Measurements from ENCODE around the gene PNRC2. TPM values are rescaled to one million over a fixed set of nuclear protein-coding genes. Genes with fewer than 3 reads are reported as not detected.

Gene PNRC2
- total and polyA plus RNA-seq, 10 of the 15 experiments (the other 5 are each of a cell fraction or from before 2014, with no cell fraction given) = 106 to 205 (median 163) TPM

DNA sequence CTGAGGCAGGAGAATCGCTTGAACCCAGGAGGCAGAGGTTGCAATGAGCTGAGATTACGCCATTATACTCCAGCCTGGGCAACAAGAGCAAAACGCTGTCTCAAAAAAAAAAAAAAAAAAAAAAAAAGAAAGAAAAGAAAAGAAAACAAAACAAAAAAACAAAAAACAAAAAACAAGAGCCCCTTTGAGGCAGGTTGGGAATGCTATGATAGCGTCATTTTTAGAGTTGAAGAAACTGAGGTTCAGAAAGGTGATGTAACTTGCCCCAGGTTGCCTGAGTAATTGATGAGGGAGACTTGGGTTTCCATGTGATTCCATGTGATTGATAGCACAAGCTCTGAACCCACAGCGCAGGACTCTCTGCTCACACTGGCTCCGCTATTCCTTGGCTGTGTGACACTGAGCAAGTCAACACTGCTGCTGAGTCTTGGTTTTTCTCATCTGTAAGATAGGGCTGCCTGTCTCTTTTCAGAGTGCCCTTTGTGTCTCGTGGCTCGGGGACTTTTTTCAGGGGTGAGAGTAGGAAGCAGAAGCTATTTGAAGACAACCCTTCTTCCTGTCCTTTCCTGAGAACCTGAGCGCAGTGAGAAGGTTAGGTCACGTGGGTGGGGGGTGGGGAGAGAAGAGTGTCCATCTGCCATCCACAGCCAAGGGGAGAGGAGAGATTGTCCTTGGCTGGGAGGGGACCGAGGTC lies 48.9 kb upstream of the PNRC2 start (continued):
- TF ChIP-seq MAX (IDR thresholded peaks at IDR 0.05; ENCODE audit: low read depth, low read length) (peak; percentile 86), E2F8 (IDR thresholded peaks at IDR 0.05; ENCODE audit: low read depth, partially characterized antibody) (no peak), ETV6 (conservative IDR thresholded peaks at IDR 0.05 in 1 of 2, IDR thresholded peaks at IDR 0.05 in 1 of 2; ENCODE audit: borderline replicate concordance in 1 of 2, low read depth in 1 of 2) (peak in 1 of 2 experiments; percentile 59; a peak in 1 of 4 replicates), TCF7 (IDR thresholded peaks at IDR 0.05; ENCODE audit: borderline replicate concordance) (no peak), CHD2 (IDR thresholded peaks at IDR 0.05; ENCODE audit: borderline replicate concordance, low read depth, low read length) (peak; percentile 75; the same call in 1 of the 2 replicates), KAT2A (conservative IDR thresholded peaks at IDR 0.05; ENCODE audit: control insufficient read depth, low read depth, low read length) (no peak), POU2F2 (IDR thresholded peaks at IDR 0.05; ENCODE audit: borderline replicate concordance, low read depth, low read length) (peak; percentile 59; the same call in 1 of the 3 replicates), SMC3 (IDR thresholded peaks at IDR 0.05; ENCODE audit: borderline replicate concordance, low read length) (peak; percentile 23; the same call in 1 of the 2 replicates), ELK1 (IDR thresholded peaks at IDR 0.05; ENCODE audit: low read depth, low read length) (peak; percentile 11; the same call in 1 of the 2 replicates), PAX5 (IDR thresholded peaks at IDR 0.05; ENCODE audit: borderline replicate concordance, low read depth, low read length) (peak; percentile 16; the same call in 1 of the 2 replicates), MEF2B (IDR thresholded peaks at IDR 0.05; ENCODE audit: partially characterized antibody, poor library complexity, severe bottlenecking) (peak; percentile 35)
- TF ChIP-seq, protein P1, sequence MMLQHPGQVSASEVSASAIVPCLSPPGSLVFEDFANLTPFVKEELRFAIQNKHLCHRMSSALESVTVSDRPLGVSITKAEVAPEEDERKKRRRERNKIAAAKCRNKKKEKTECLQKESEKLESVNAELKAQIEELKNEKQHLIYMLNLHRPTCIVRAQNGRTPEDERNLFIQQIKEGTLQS (IDR thresholded peaks at IDR 0.05; ENCODE audit: borderline replicate concordance, extremely low read depth, low read depth, low read length) = peak; percentile 62; the same call in 1 of the 2 replicates
- TF ChIP-seq, protein P2, sequence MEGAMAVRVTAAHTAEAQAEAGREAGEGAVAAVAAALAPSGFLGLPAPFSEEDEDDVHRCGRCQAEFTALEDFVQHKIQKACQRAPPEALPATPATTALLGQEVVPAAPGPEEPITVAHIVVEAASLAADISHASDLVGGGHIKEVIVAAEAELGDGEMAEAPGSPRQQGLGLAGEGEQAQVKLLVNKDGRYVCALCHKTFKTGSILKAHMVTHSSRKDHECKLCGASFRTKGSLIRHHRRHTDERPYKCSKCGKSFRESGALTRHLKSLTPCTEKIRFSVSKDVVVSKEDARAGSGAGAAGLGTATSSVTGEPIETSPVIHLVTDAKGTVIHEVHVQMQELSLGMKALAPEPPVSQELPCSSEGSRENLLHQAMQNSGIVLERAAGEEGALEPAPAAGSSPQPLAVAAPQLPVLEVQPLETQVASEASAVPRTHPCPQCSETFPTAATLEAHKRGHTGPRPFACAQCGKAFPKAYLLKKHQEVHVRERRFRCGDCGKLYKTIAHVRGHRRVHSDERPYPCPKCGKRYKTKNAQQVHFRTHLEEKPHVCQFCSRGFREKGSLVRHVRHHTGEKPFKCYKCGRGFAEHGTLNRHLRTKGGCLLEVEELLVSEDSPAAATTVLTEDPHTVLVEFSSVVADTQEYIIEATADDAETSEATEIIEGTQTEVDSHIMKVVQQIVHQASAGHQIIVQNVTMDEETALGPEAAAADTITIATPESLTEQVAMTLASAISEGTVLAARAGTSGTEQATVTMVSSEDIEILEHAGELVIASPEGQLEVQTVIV (IDR thresholded peaks at IDR 0.05; ENCODE audit: borderline replicate concordance, partially characterized antibody) = no peak
- TF ChIP-seq, protein P3, sequence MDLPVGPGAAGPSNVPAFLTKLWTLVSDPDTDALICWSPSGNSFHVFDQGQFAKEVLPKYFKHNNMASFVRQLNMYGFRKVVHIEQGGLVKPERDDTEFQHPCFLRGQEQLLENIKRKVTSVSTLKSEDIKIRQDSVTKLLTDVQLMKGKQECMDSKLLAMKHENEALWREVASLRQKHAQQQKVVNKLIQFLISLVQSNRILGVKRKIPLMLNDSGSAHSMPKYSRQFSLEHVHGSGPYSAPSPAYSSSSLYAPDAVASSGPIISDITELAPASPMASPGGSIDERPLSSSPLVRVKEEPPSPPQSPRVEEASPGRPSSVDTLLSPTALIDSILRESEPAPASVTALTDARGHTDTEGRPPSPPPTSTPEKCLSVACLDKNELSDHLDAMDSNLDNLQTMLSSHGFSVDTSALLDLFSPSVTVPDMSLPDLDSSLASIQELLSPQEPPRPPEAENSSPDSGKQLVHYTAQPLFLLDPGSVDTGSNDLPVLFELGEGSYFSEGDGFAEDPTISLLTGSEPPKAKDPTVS (IDR thresholded peaks at IDR 0.05; ENCODE audit: low read depth, low read length) = no peak
- TF ChIP-seq, protein P4, sequence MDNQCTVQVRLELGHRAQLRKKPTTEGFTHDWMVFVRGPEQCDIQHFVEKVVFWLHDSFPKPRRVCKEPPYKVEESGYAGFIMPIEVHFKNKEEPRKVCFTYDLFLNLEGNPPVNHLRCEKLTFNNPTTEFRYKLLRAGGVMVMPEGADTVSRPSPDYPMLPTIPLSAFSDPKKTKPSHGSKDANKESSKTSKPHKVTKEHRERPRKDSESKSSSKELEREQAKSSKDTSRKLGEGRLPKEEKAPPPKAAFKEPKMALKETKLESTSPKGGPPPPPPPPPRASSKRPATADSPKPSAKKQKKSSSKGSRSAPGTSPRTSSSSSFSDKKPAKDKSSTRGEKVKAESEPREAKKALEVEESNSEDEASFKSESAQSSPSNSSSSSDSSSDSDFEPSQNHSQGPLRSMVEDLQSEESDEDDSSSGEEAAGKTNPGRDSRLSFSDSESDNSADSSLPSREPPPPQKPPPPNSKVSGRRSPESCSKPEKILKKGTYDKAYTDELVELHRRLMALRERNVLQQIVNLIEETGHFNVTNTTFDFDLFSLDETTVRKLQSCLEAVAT (IDR thresholded peaks at IDR 0.05) = peak; percentile 75; the same call in 1 of the 2 replicates
